Cerebellar cortex (tissue), 1 donor: ENCODE results near the gene C6orf89.
"Not testable (repeated sequence)": the region's sequence is repeated elsewhere in the genome, so short reads cannot be mapped to it uniquely, and the experiment has no call there.

Experiments used
- DNase-seq: peaks from one replicate; pipeline ENCODE4 v3.0.0-alpha.2; 2015; ENCODE audit warnings: low spot score

The C6orf89 gene

GRCh38 chr6:36924131-36924530 is 38.4 kb downstream of the C6orf89 start:
- DNase-seq, result no peak

GRCh38 chr6:36924778-36925374 is 39.1 kb downstream of the C6orf89 start:
- DNase-seq, result no peak

GRCh38 chr6:36925809-36926208 is 40.1 kb downstream of the C6orf89 start:
- DNase-seq, result no peak

GRCh38 chr6:36926708-36927513 is 41.2 kb downstream of the C6orf89 start:
- no peak for DNase-seq

GRCh38 chr6:36927691-36928546 is 42.2 kb downstream of the C6orf89 start:
- DNase-seq, result peak; percentile 7

- no peak for DNase-seq
Observed at GRCh38 chr6:36928547-36928918, 42.8 kb downstream of the C6orf89 start.

GRCh38 chr6:36929152-36929551 is 43.4 kb downstream of the C6orf89 start:
- DNase-seq, result no peak

GRCh38 chr6:36929607-36930006 is 43.9 kb downstream of the C6orf89 start:
- no peak for DNase-seq

GRCh38 chr6:36930483-36930882 is 44.7 kb downstream of the C6orf89 start:
- DNase-seq, result no peak

- no peak for DNase-seq
Observed at GRCh38 chr6:36933102-36933501, 47.4 kb downstream of the C6orf89 start.

GRCh38 chr6:36933519-36933918 is 47.8 kb downstream of the C6orf89 start:
- no peak for DNase-seq

- no peak for DNase-seq
Observed at GRCh38 chr6:36934901-36935300, 49.1 kb downstream of the C6orf89 start.

- no peak for DNase-seq
Observed at GRCh38 chr6:36936824-36937223, 51.1 kb downstream of the C6orf89 start.

- DNase-seq, result no peak
Observed at GRCh38 chr6:36937896-36938295, 52.1 kb downstream of the C6orf89 start.

GRCh38 chr6:36938536-36938935 is 52.8 kb downstream of the C6orf89 start:
- DNase-seq, result no peak

GRCh38 chr6:36939005-36939404 is 53.3 kb downstream of the C6orf89 start:
- not testable (repeated sequence) for DNase-seq

- DNase-seq, result no peak
Observed at GRCh38 chr6:36940027-36940426, 54.3 kb downstream of the C6orf89 start.

- not testable (repeated sequence) for DNase-seq
Observed at GRCh38 chr6:36941561-36941960, 55.8 kb downstream of the C6orf89 start.

- DNase-seq, result not testable (repeated sequence)
Observed at GRCh38 chr6:36942329-36942728, 56.6 kb downstream of the C6orf89 start.

- DNase-seq, result no peak
Observed at GRCh38 chr6:36944650-36945049, 58.9 kb downstream of the C6orf89 start.

GRCh38 chr6:36945301-36945700 is 59.5 kb downstream of the C6orf89 start:
- DNase-seq, result no peak

- DNase-seq, result no peak
Observed at GRCh38 chr6:36946526-36946925, 60.8 kb downstream of the C6orf89 start.
